ENCODE results near the gene PDE7B. TPM values are rescaled to one million over a fixed set of nuclear protein-coding genes. Genes with fewer than 3 reads are reported as not detected.

The PDE7B gene
- total and polyA plus RNA-seq, 2 of the 8 experiments (the other 6 are each of a cell fraction or from before 2014, with no cell fraction given), result not detected

- POLR2A ChIA-PET (ENCODE audit: partially characterized antibody), result no interaction called here
- FAIRE-seq, result no peak
- H3K9ac ChIP-seq (replicated peaks in 1 of 4; ENCODE audit: extremely low read depth in 1 of 4, low read depth in 3 of 4, low read length in 3 of 4), result no peak overlapping the region
Measured at GRCh38 chr6:136012943-136013342, 161.4 kb downstream of the PDE7B start.

More at GRCh38 chr6:136012943-136013342, 161.4 kb downstream of the PDE7B start:
- H2BK5ac ChIP-seq (ENCODE audit: low read depth, low read length), result no peak overlapping the region
- no peak overlapping the region for H3K23ac ChIP-seq (ENCODE audit: insufficient read length)
- H4K20me1 ChIP-seq (replicated peaks in 1 of 2; ENCODE audit: control insufficient read depth in 1 of 2, insufficient read depth in 2 of 2, low read length in 2 of 2), result no peaks in the 10 kb centered on the region
- no peaks in the 10 kb centered on the region for H3K79me1 ChIP-seq (ENCODE audit: low read depth, low read length)
- no peak overlapping the region for H3K27ac ChIP-seq (ENCODE audit: low read depth, low read length)
- no peak overlapping the region for H2AFZ ChIP-seq (ENCODE audit: low read length)
- H2BK15ac ChIP-seq (ENCODE audit: low read length), result no peak overlapping the region
- H3K9me3 ChIP-seq (ENCODE audit: insufficient read depth in 2 of 2, low read depth in 1 of 2, low read length in 1 of 2), result no peaks in the 10 kb centered on the region
- no peak overlapping the region for H2BK120ac ChIP-seq (replicated peaks; ENCODE audit: low read depth, low read length)
- H2BK12ac ChIP-seq (ENCODE audit: low read depth, low read length), result no peak overlapping the region
- H3K36me3 ChIP-seq (ENCODE audit: control insufficient read depth in 2 of 4, insufficient read depth in 4 of 4, low read length in 3 of 4), result no peaks in the 10 kb centered on the region
- no peak overlapping the region for H4K8ac ChIP-seq (ENCODE audit: extremely low read depth, insufficient read depth, low read length)
- no peak overlapping the region for H3K56ac ChIP-seq (replicated peaks; ENCODE audit: insufficient read length, low read depth, low read length)
- H3K4me3 ChIP-seq (ENCODE audit: extremely low read depth in 1 of 4, insufficient read depth in 2 of 4, low read depth in 3 of 4, low read length in 4 of 4), result no peak overlapping the region
- H3K4ac ChIP-seq (replicated peaks; ENCODE audit: insufficient read length, low read depth, low read length), result no peak overlapping the region
- no peak for DNase-seq (ENCODE audit: low read depth in 1 of 2, low spot score in 2 of 2)
- H3K4me2 ChIP-seq (ENCODE audit: insufficient read depth in 1 of 2, low read depth in 2 of 2, low read length in 2 of 2), result no peak overlapping the region
- H3K14ac ChIP-seq (ENCODE audit: insufficient read length), result no peak overlapping the region
- TF ChIP-seq RAD21 (IDR thresholded peaks at IDR 0.05 in 1 of 2, conservative IDR thresholded peaks at IDR 0.05 in 1 of 2; ENCODE audit: low read depth in 2 of 2, low read length in 2 of 2), result no peak
- no peak for TF ChIP-seq GTF2F1 (IDR thresholded peaks at IDR 0.05; ENCODE audit: borderline replicate concordance, low read depth, low read length)
- TF ChIP-seq HDAC6 (IDR thresholded peaks at IDR 0.05; ENCODE audit: low read depth, low read length), result no peak
- no peak for TF ChIP-seq HDAC2 (IDR thresholded peaks at IDR 0.05; ENCODE audit: borderline replicate concordance in 1 of 2, low read depth in 2 of 2, low read length in 2 of 2)
- TF ChIP-seq POU5F1 (IDR thresholded peaks at IDR 0.05; ENCODE audit: low read depth, low read length), result no peak
- TF ChIP-seq TEAD4 (IDR thresholded peaks at IDR 0.05; ENCODE audit: low read depth, low read length), result no peak
- no peak for TF ChIP-seq BRCA1 (IDR thresholded peaks at IDR 0.05; ENCODE audit: low read depth, low read length)
- no peak for TF ChIP-seq KDM1A (IDR thresholded peaks at IDR 0.05; ENCODE audit: borderline replicate concordance, low read length)
- TF ChIP-seq SIRT6 (IDR thresholded peaks at IDR 0.05; ENCODE audit: low read length), result no peak
- TF ChIP-seq ZNF274 (IDR thresholded peaks at IDR 0.05; ENCODE audit: borderline replicate concordance, extremely low read depth, low read length), result no peak
- H3K79me2 ChIP-seq (ENCODE audit: control insufficient read depth in 1 of 2, insufficient read depth in 2 of 2, low read length in 2 of 2), result no peaks in the 10 kb centered on the region
- H2AK5ac ChIP-seq (ENCODE audit: low read depth, low read length), result no peak overlapping the region
- no peak overlapping the region for H4K91ac ChIP-seq (replicated peaks; ENCODE audit: insufficient read length, low read length)
- H2BK20ac ChIP-seq (ENCODE audit: low read length), result no peak overlapping the region
- H3K23me2 ChIP-seq (ENCODE audit: low read depth, low read length), result no peaks in the 10 kb centered on the region
- WGBS, 2 experiments (ENCODE audit: extremely low coverage in 1 of 2, insufficient coverage in 1 of 2, insufficient read length in 1 of 2, insufficient replicate concordance in 2 of 2, low coverage in 1 of 2, low lambda C conversion rate in 2 of 2, missing lambda C conversion rate in 1 of 2), result 80% methylated on average over 1 of the region's 1 CpG; no CpG with 5 or more reads in 1 of the 2 experiments
- no peak overlapping the region for H3K18ac ChIP-seq (ENCODE audit: extremely low read depth, low read length)
- no peaks in the 10 kb centered on the region for H3K4me1 ChIP-seq (replicated peaks in 1 of 4; ENCODE audit: control insufficient read depth in 3 of 4, insufficient read depth in 4 of 4, low read length in 3 of 4)
- no peak overlapping the region for H4K5ac ChIP-seq (ENCODE audit: insufficient read length, low read depth, low read length)
- H3K27me3 ChIP-seq (replicated peaks in 1 of 4; ENCODE audit: control insufficient read depth in 3 of 4, extremely low read depth in 1 of 4, insufficient read depth in 3 of 4, low read length in 3 of 4), result no peaks in the 10 kb centered on the region; a peak in 1 of 7 replicates
- CTCF ChIA-PET (ENCODE audit: partially characterized antibody), result no interaction called here

Data from H1 (cell line).